ENCODE measurements around the gene POLR2I. TPM values are rescaled to one million over a fixed set of nuclear protein-coding genes. Genes with fewer than 3 reads are reported as not detected.

POLR2I gene
- total and polyA plus RNA-seq, 2 of the 13 experiments (the other 11 are each of a cell fraction or from before 2014, with no cell fraction given) = 40.5 to 104 TPM

DNA sequence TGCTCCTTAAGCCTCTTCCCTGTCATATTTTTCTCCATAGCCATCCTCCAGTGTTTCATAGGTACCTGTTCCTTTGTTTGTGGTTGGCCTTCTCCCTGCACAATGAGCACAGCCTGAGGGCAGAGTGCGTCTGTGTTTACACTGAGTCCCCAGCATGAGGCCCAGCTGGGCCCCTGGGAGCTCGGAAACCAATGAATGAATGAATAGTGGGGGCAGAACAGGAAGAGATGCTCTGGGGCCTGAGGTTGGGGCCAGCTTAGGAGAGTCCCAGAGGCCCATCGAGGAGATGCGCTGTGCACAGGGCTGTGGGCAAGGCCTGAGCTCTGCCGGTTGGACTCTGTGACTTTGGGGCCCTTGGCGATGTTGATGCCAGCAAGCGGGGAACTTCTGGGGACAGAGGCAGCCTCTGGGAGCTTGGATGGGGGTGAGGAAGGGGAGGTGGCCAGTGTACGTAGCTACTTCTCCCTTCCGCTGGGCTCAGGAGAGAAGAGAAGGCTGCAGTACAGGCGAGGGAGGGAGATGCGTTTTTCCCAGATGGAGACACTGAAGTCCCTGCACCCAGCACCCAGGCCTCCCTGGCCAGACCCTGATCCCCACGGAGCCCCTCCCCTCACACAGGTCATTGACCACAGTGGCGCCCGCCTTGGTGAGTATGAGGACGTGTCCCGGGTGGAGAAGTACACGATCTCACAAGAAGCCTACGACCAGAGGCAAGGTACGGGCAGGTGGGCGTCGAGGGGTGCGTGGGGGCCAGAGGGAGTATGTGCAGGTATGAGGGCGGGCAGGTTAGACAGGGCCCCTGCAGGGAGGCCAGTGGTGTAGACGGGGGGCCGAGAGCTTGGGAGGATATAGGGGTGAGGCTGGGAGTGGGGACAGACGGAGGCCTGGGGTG, 5.7 kb upstream of the POLR2I start (continued):
- TF ChIP-seq NR1H2 (CRISPR knock-in tag; IDR thresholded peaks at IDR 0.05; ENCODE audit: borderline replicate concordance, low read depth) (no peak), MYC (CRISPR knock-in tag; IDR thresholded peaks at IDR 0.05; ENCODE audit: borderline replicate concordance) (peak; percentile 72; the same call in 1 of the 2 replicates), ZNF841 (CRISPR knock-in tag; IDR thresholded peaks at IDR 0.05; ENCODE audit: borderline replicate concordance) (no peak), HINFP (CRISPR knock-in tag; IDR thresholded peaks at IDR 0.05; ENCODE audit: low read depth) (peak; percentile 84; the same call in 1 of the 2 replicates), TRIM22 (IDR thresholded peaks at IDR 0.05) (no peak), ZNF496 (CRISPR knock-in tag; IDR thresholded peaks at IDR 0.05; ENCODE audit: insufficient replicate concordance) (no peak), ZNF615 (CRISPR knock-in tag; IDR thresholded peaks at IDR 0.05; ENCODE audit: borderline replicate concordance) (no peak), FOXJ3 (CRISPR knock-in tag; IDR thresholded peaks at IDR 0.05; ENCODE audit: borderline replicate concordance) (peak; percentile 60; the same call in 1 of the 2 replicates), PAWR (CRISPR knock-in tag; IDR thresholded peaks at IDR 0.05; ENCODE audit: borderline replicate concordance) (no peak), NFKB2 (CRISPR knock-in tag; IDR thresholded peaks at IDR 0.05; ENCODE audit: borderline replicate concordance) (peak; percentile 6; the same call in 1 of the 2 replicates), HDAC2 (CRISPR knock-in tag; IDR thresholded peaks at IDR 0.05) (peak; percentile 89), ZNF18 (CRISPR knock-in tag; IDR thresholded peaks at IDR 0.05; ENCODE audit: insufficient replicate concordance) (no peak)
- TF ChIP-seq, protein P1, sequence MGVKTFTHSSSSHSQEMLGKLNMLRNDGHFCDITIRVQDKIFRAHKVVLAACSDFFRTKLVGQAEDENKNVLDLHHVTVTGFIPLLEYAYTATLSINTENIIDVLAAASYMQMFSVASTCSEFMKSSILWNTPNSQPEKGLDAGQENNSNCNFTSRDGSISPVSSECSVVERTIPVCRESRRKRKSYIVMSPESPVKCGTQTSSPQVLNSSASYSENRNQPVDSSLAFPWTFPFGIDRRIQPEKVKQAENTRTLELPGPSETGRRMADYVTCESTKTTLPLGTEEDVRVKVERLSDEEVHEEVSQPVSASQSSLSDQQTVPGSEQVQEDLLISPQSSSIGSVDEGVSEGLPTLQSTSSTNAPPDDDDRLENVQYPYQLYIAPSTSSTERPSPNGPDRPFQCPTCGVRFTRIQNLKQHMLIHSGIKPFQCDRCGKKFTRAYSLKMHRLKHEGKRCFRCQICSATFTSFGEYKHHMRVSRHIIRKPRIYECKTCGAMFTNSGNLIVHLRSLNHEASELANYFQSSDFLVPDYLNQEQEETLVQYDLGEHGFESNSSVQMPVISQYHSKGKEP (CRISPR knock-in tag; IDR thresholded peaks at IDR 0.05) = no peak
- TF ChIP-seq, protein P2, sequence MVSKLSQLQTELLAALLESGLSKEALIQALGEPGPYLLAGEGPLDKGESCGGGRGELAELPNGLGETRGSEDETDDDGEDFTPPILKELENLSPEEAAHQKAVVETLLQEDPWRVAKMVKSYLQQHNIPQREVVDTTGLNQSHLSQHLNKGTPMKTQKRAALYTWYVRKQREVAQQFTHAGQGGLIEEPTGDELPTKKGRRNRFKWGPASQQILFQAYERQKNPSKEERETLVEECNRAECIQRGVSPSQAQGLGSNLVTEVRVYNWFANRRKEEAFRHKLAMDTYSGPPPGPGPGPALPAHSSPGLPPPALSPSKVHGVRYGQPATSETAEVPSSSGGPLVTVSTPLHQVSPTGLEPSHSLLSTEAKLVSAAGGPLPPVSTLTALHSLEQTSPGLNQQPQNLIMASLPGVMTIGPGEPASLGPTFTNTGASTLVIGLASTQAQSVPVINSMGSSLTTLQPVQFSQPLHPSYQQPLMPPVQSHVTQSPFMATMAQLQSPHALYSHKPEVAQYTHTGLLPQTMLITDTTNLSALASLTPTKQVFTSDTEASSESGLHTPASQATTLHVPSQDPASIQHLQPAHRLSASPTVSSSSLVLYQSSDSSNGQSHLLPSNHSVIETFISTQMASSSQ (IDR thresholded peaks at IDR 0.05; ENCODE audit: low read depth) = peak; percentile 44; the same call in 1 of the 2 replicates
- TF ChIP-seq, protein P2 (CRISPR knock-in tag; IDR thresholded peaks at IDR 0.05; ENCODE audit: borderline replicate concordance) = peak; percentile 69; the same call in 1 of the 2 replicates
